ENCODE data around the gene NOXO1.

Gene NOXO1

GRCh38 chr16:1999866-2000514, 18.7 kb upstream of the NOXO1 start:
- no peak for DNase-seq (ENCODE audit: low read depth)
- no peak for TF ChIP-seq POLR2A (IDR thresholded peaks at IDR 0.05; ENCODE audit: extremely low read depth, insufficient read length)
- no peak for TF ChIP-seq CTCF (IDR thresholded peaks at IDR 0.05; ENCODE audit: low read depth, low read length)
- TF ChIP-seq MAX (IDR thresholded peaks at IDR 0.05; ENCODE audit: low read depth, low read length): no peak
- TF ChIP-seq MYC (IDR thresholded peaks at IDR 0.05; ENCODE audit: low read depth, low read length): no peak
- no peak overlapping the region for H3K4me3 ChIP-seq (ENCODE audit: low read depth, low read length)

GRCh38 chr16:1998852-1999801, 17.9 kb upstream of the NOXO1 start:
- TF ChIP-seq MAX (IDR thresholded peaks at IDR 0.05; ENCODE audit: low read depth, low read length): no peak
- TF ChIP-seq MYC (IDR thresholded peaks at IDR 0.05; ENCODE audit: low read depth, low read length): no peak
- TF ChIP-seq CTCF (IDR thresholded peaks at IDR 0.05; ENCODE audit: low read depth, low read length): no peak
- no peak for TF ChIP-seq POLR2A (IDR thresholded peaks at IDR 0.05; ENCODE audit: extremely low read depth, insufficient read length)
- no peak overlapping the region for H3K4me3 ChIP-seq (ENCODE audit: low read depth, low read length)
- no peak for DNase-seq (ENCODE audit: low read depth)

- H3K4me3 ChIP-seq (ENCODE audit: low read depth, low read length): no peak overlapping the region
- no peak for DNase-seq (ENCODE audit: low read depth)
- TF ChIP-seq MYC (IDR thresholded peaks at IDR 0.05; ENCODE audit: low read depth, low read length) (no peak), POLR2A (IDR thresholded peaks at IDR 0.05; ENCODE audit: extremely low read depth, insufficient read length) (no peak), CTCF (IDR thresholded peaks at IDR 0.05; ENCODE audit: low read depth, low read length) (no peak), MAX (IDR thresholded peaks at IDR 0.05; ENCODE audit: low read depth, low read length) (no peak)
Measured at GRCh38 chr16:1998360-1998835, 17.1 kb upstream of the NOXO1 start.

- no peak overlapping the region for H3K4me3 ChIP-seq (ENCODE audit: low read depth, low read length)
- DNase-seq (ENCODE audit: low read depth): no peak
- TF ChIP-seq MAX (IDR thresholded peaks at IDR 0.05; ENCODE audit: low read depth, low read length): no peak
- TF ChIP-seq POLR2A (IDR thresholded peaks at IDR 0.05; ENCODE audit: extremely low read depth, insufficient read length): no peak
- no peak for TF ChIP-seq MYC (IDR thresholded peaks at IDR 0.05; ENCODE audit: low read depth, low read length)
- no peak for TF ChIP-seq CTCF (IDR thresholded peaks at IDR 0.05; ENCODE audit: low read depth, low read length)
Measured at GRCh38 chr16:1997494-1998359, 16.5 kb upstream of the NOXO1 start.

- DNase-seq (ENCODE audit: low read depth): no peak
- no peak overlapping the region for H3K4me3 ChIP-seq (ENCODE audit: low read depth, low read length)
- TF ChIP-seq POLR2A (IDR thresholded peaks at IDR 0.05; ENCODE audit: extremely low read depth, insufficient read length) (no peak), MYC (IDR thresholded peaks at IDR 0.05; ENCODE audit: low read depth, low read length) (no peak), CTCF (IDR thresholded peaks at IDR 0.05; ENCODE audit: low read depth, low read length) (no peak)
Measured at GRCh38 chr16:1993731-1994131, 12.5 kb upstream of the NOXO1 start.
